K562 (cell line): ENCODE measurements around the gene KBTBD4. TPM values are rescaled to one million over a fixed set of nuclear protein-coding genes. Genes with fewer than 3 reads are reported as not detected.
A peak's percentile ranks its signal among the peaks of the same experiment; 100 is the strongest.

Source experiments
- CCAR2 ChIP-seq: fragments of 200-400 bp; formaldehyde crosslinking; IDR thresholded peaks from 2 replicates; pipeline ENCODE4 v1.6.1; 2017; ENCODE audit warnings: mild to moderate bottlenecking, low read depth, low read length
- EHMT2 ChIP-seq: fragments of 450-650 bp; IDR thresholded peaks from 2 replicates; pipeline ENCODE4 v1.6.1; 2018; ENCODE audit warnings: antibody characterized with exemption
- HDAC1 ChIP-seq, 2 experiments: fragments of 450-650 bp; IDR thresholded peaks; 2 replicates each; pipeline ENCODE4 v1.6.1; 2016 to 2017; ENCODE audit warnings: inconsistent platforms in 1 of 2, mild to moderate bottlenecking in 1 of 2, moderate library complexity in 1 of 2
- KDM4B ChIP-seq, 2 experiments: fragments of 450-650 bp in 1 of 2; sonication (generic) in 1 of 2; IDR thresholded peaks; 2 replicates each; pipeline ENCODE4 v1.6.1; 2016 to 2017; ENCODE audit warnings: borderline replicate concordance in 2 of 2, antibody characterized with exemption in 1 of 2, low read depth in 1 of 2, mild to moderate bottlenecking in 1 of 2
- KLF10 ChIP-seq: fragments of 250-450 bp; sonication (Bioruptor Pico); IDR thresholded peaks from 2 replicates; pipeline ENCODE4 v1.6.1; 2021; ENCODE audit warnings: matching md5 sums
- KLF13 ChIP-seq: fragments of 450-650 bp; IDR thresholded peaks from 2 replicates; pipeline ENCODE4 v1.6.1; 2016; ENCODE audit warnings: missing genetic modification characterization, low read depth, mild to moderate bottlenecking, missing compliant biosample characterization, moderate library complexity, borderline replicate concordance
- MECOM ChIP-seq: fragments of 250-450 bp; sonication (Bioruptor Pico); IDR thresholded peaks from 2 replicates; pipeline ENCODE4 v1.8.0; 2022; ENCODE audit warnings: inconsistent platforms
- MEF2D ChIP-seq: conservative IDR thresholded peaks from 2 replicates; pipeline ENCODE4 v1.6.1; 2016; ENCODE audit warnings: low read depth, missing genetic modification characterization, missing compliant biosample characterization
- MTA2 ChIP-seq: fragments of 450-650 bp; IDR thresholded peaks from 2 replicates; pipeline ENCODE4 v1.6.1; 2016; ENCODE audit warnings: low read depth
- NR2F6 ChIP-seq: fragments of 450-650 bp; formaldehyde crosslinking; IDR thresholded peaks from 2 replicates; pipeline ENCODE4 v1.4.0; 2020; ENCODE audit warnings: mild to moderate bottlenecking
- POLR2AphosphoS5 ChIP-seq: IDR thresholded peaks from 2 replicates; pipeline ENCODE4 v1.6.1; 2011; ENCODE audit warnings: mild to moderate bottlenecking, low read depth, low read length, moderate library complexity; ENCODE audit not compliant: control insufficient read depth, insufficient read depth
- RBFOX2 ChIP-seq: fragments of 200-400 bp; formaldehyde crosslinking; IDR thresholded peaks from 2 replicates; pipeline ENCODE4 v1.6.1; 2017; ENCODE audit warnings: low read depth, mild to moderate bottlenecking, low read length, moderate library complexity
- RBM14 ChIP-seq: fragments of 200-400 bp; formaldehyde crosslinking; IDR thresholded peaks from 2 replicates; pipeline ENCODE4 v1.6.1; 2018; ENCODE audit warnings: low read depth, mild to moderate bottlenecking, low read length, moderate library complexity, borderline replicate concordance; ENCODE audit not compliant: insufficient read depth
- YBX1 ChIP-seq: fragments of 450-650 bp; IDR thresholded peaks from 2 replicates; pipeline ENCODE4 v1.7.1; 2016; ENCODE audit warnings: mild to moderate bottlenecking
- ZHX1 ChIP-seq: fragments of 150-350 bp; conservative IDR thresholded peaks from 2 replicates; pipeline ENCODE4 v1.6.1; 2014; ENCODE audit warnings: low read length
- ZNF318 ChIP-seq, 2 experiments: fragments of 450-650 bp; IDR thresholded peaks; 2 replicates each; pipeline ENCODE4 v1.6.1; 2016; ENCODE audit warnings: mild to moderate bottlenecking in 2 of 2, borderline replicate concordance in 1 of 2, low read depth in 1 of 2, moderate library complexity in 1 of 2
- ZNF347 ChIP-seq: fragments of 450-650 bp; formaldehyde crosslinking; IDR thresholded peaks from 2 replicates; pipeline ENCODE4 v1.4.0; 2020; ENCODE audit warnings: low read depth, mild to moderate bottlenecking, moderate library complexity
- ZNF354B ChIP-seq: fragments of 250-450 bp; sonication (Bioruptor Pico); IDR thresholded peaks from 2 replicates; pipeline ENCODE4 v1.4.0; 2020
- polyA plus RNA-seq, 8 experiments: library from polyadenylated mRNA; depleted of rRNA in 4 of 8; stranded (reverse) in 5 of 8; unstranded in 3 of 8; fragments of >200 nt; fragmentation: Nextera tagmentation in 2 of 8; fragmentation: Illumina TruSeq in 1 of 8; extraction: Ambion mirVana in 2 of 8; extraction: Trizol in 1 of 8; gene quantifications; 2 replicates each; pipeline versions ENCODE4 v1.2.1 to v1.2.3, GENCODE V29; 2011 to 2014; ENCODE audit warnings: inconsistent platforms in 1 of 8, missing spikeins in 1 of 8
- total RNA-seq, 7 experiments: library from RNA; depleted of rRNA in 6 of 7; stranded (reverse); fragments of >200 nt in 6 of 7; fragmentation: Illumina TruSeq in 2 of 7; extraction: Trizol in 2 of 7; gene quantifications; 2 replicates each; pipeline versions ENCODE4 v1.2.1 to v1.2.3, GENCODE V29; 2011 to 2021; ENCODE audit warnings: low replicate concordance in 1 of 7

The KBTBD4 gene
- total and polyA plus RNA-seq, 9 of the 15 experiments (the other 6 are each of a cell fraction or from before 2014, with no cell fraction given) = 7.0 to 33.9 (median 13.3) TPM

- TF ChIP-seq ZHX1 (no peak), KLF13 (tag) (no peak), MECOM (CRISPR knock-in tag) (peak; percentile 97), ZNF318 (IDR thresholded peaks at IDR 0.05; ENCODE audit: borderline replicate concordance in 1 of 2, low read depth in 1 of 2) (no peak), NR2F6 (CRISPR knock-in tag) (no peak), MTA2 (peak; percentile 60), ZNF347 (CRISPR knock-in tag) (no peak), HDAC1 (IDR thresholded peaks at IDR 0.05) (peak in 1 of 2 experiments; percentile 90; a peak in 2 of 4 replicates), KLF10 (CRISPR knock-in tag) (no peak), EHMT2 (no peak), ZNF354B (CRISPR knock-in tag) (no peak), KDM4B (IDR thresholded peaks at IDR 0.05; ENCODE audit: borderline replicate concordance in 2 of 2, low read depth in 1 of 2) (no peak), RBFOX2 (no peak), CCAR2 (no peak), POLR2AphosphoS5 (no peak), RBM14 (no peak), MEF2D (tag) (no peak), YBX1 (no peak)
- TF ChIP-seq, all 486 proteins: peak for 24
These were observed 30.9 kb upstream of the KBTBD4 start (continued) for GRCh38 chr11:47609675-47610074.
